Fibroblast of lung (primary cell): Measurements from ENCODE around the gene RERE. TPM values are rescaled to one million over a fixed set of nuclear protein-coding genes. Genes with fewer than 3 reads are reported as not detected.

ENCODE experiments used
- DNase-seq, 2 donors: peaks; one replicate each; pipeline versions ENCODE4 v3.0.0 to v3.0.0-alpha.2; 2010; ENCODE audit warnings: low read depth in 2 of 2
- H2AFZ ChIP-seq: 2 replicates; pipeline ENCODE4 v1.5.1; 2012; ENCODE audit warnings: low read length, control low read depth, inconsistent platforms
- H3K27ac ChIP-seq: 2 replicates; pipeline ENCODE4 v1.5.1; 2011; ENCODE audit warnings: low read length, control low read depth; ENCODE audit not compliant: insufficient read depth
- H3K27me3 ChIP-seq: 2 replicates; pipeline ENCODE4 v1.5.1; 2011; ENCODE audit warnings: mild to moderate bottlenecking, low read length; ENCODE audit not compliant: control insufficient read depth, insufficient read depth
- H3K36me3 ChIP-seq: 2 replicates; pipeline ENCODE4 v1.5.1; 2011; ENCODE audit warnings: low read length; ENCODE audit not compliant: control insufficient read depth, insufficient read depth
- H3K4me1 ChIP-seq: 2 replicates; pipeline ENCODE4 v1.5.1; 2011; ENCODE audit warnings: low read length; ENCODE audit not compliant: control insufficient read depth, insufficient read depth; ENCODE audit errors: extremely low read depth
- H3K4me2 ChIP-seq: 2 replicates; pipeline ENCODE4 v1.5.1; 2011; ENCODE audit warnings: low read length, control low read depth; ENCODE audit not compliant: insufficient read depth; ENCODE audit errors: extremely low read depth
- H3K4me3 ChIP-seq, 4 experiments: fragments of 200-600 bp in 1 of 4; sonication (generic) in 1 of 4; replicated peaks in 1 of 4; 2 replicates each; pipeline ENCODE4 v1.5.1; 2011 to 2016; ENCODE audit warnings: low read length in 4 of 4, low read depth in 3 of 4, mild to moderate bottlenecking in 3 of 4, control low read depth in 2 of 4, inconsistent platforms in 1 of 4, mixed read lengths in 1 of 4; ENCODE audit not compliant: insufficient read depth in 1 of 4; ENCODE audit errors: control extremely low read depth in 1 of 4
- H3K79me2 ChIP-seq: 2 replicates; pipeline ENCODE4 v1.5.1; 2012; ENCODE audit warnings: mild to moderate bottlenecking, low read length, inconsistent platforms; ENCODE audit not compliant: control insufficient read depth, insufficient read depth
- H3K9ac ChIP-seq: 2 replicates; pipeline ENCODE4 v1.5.1; 2011; ENCODE audit warnings: mild to moderate bottlenecking, low read length, control low read depth; ENCODE audit not compliant: insufficient read depth
- H3K9me3 ChIP-seq: 2 replicates; pipeline ENCODE4 v1.5.1; 2012; ENCODE audit warnings: low read depth, low read length; ENCODE audit not compliant: control insufficient read depth, insufficient read depth
- H4K20me1 ChIP-seq: 2 replicates; pipeline ENCODE4 v1.5.1; 2011; ENCODE audit warnings: low read length; ENCODE audit not compliant: control insufficient read depth, insufficient read depth; ENCODE audit errors: extremely low read depth
- CTCF ChIP-seq, 2 donors: IDR thresholded peaks in 1 of 2; conservative IDR thresholded peaks in 1 of 2; 1 replicate in 1 of 2; 2 replicates in 1 of 2; pipeline ENCODE4 v1.5.1; 2011 to 2012; ENCODE audit warnings: low read length in 2 of 2, control low read depth in 1 of 2, inconsistent platforms in 1 of 2, low read depth in 1 of 2, mild to moderate bottlenecking in 1 of 2
- EZH2 ChIP-seq: IDR thresholded peaks from 2 replicates; pipeline ENCODE4 v1.5.1; 2012; ENCODE audit warnings: low read length, control low read depth, mild to moderate bottlenecking; ENCODE audit errors: missing control alignments
- polyA plus RNA-seq, 2 donors: library from polyadenylated mRNA; depleted of rRNA in 1 of 2; stranded (reverse) in 1 of 2; unstranded in 1 of 2; fragments of >200 nt; gene quantifications; 2 replicates each; pipeline ENCODE4 v1.2.1, GENCODE V29; 2011 to 2012; ENCODE audit warnings: missing spikeins in 1 of 2
- total RNA-seq: library from RNA; depleted of rRNA; stranded (reverse); fragments of >200 nt; gene quantifications from 2 replicates; pipeline ENCODE4 v1.2.1, GENCODE V29; 2014

RERE gene
- total and polyA plus RNA-seq, 2 donors (not counting 1 experiment from before 2014, with no cell fraction given), result 3.7 to 51.0 TPM

GRCh38 chr1:8862528-8862927 is 45.1 kb upstream of the RERE start:
- DNase-seq, result no peak
- Histone ChIP-seq H3K4me3 (no peak overlapping the region), H3K36me3 (peaks cover 66% of the 10 kb centered on the region), H3K4me2 (no peak overlapping the region), H3K4me1 (peaks cover 2% of the 10 kb centered on the region), H3K79me2 (peaks cover 18% of the 10 kb centered on the region), H3K27ac (no peak overlapping the region), H3K9ac (no peak overlapping the region), H4K20me1 (no peaks in the 10 kb centered on the region), H2AFZ (no peak overlapping the region), H3K27me3 (no peaks in the 10 kb centered on the region), H3K9me3 (no peaks in the 10 kb centered on the region)
- TF ChIP-seq CTCF (conservative IDR thresholded peaks at IDR 0.05 in 1 of 2, IDR thresholded peaks at IDR 0.05 in 1 of 2; ENCODE audit: low read depth in 1 of 2, low read length in 2 of 2) (peak; percentile 34 to 70), EZH2 (no peak)

- Histone ChIP-seq H3K27me3 (no peaks in the 10 kb centered on the region), H3K79me2 (peaks cover 12% of the 10 kb centered on the region), H3K27ac (no peak overlapping the region), H4K20me1 (no peaks in the 10 kb centered on the region), H2AFZ (no peak overlapping the region), H3K36me3 (peaks cover 56% of the 10 kb centered on the region), H3K4me3 (no peak overlapping the region), H3K9me3 (no peaks in the 10 kb centered on the region), H3K4me2 (no peak overlapping the region), H3K4me1 (peaks cover 2% of the 10 kb centered on the region), H3K9ac (no peak overlapping the region)
- no peak for DNase-seq
- TF ChIP-seq EZH2 (no peak), CTCF (conservative IDR thresholded peaks at IDR 0.05 in 1 of 2, IDR thresholded peaks at IDR 0.05 in 1 of 2; ENCODE audit: low read depth in 1 of 2, low read length in 2 of 2) (no peak)
Observed at GRCh38 chr1:8860738-8861516, 43.5 kb upstream of the RERE start.

- H3K27ac ChIP-seq, result no peak overlapping the region
- no peaks in the 10 kb centered on the region for H4K20me1 ChIP-seq
- H3K9me3 ChIP-seq, result no peaks in the 10 kb centered on the region
- H3K4me2 ChIP-seq, result no peak overlapping the region
- no peaks in the 10 kb centered on the region for H3K27me3 ChIP-seq
- peaks cover 41% of the 10 kb centered on the region for H3K36me3 ChIP-seq
- no peaks in the 10 kb centered on the region for H3K79me2 ChIP-seq
- H3K4me1 ChIP-seq, result peaks cover 2% of the 10 kb centered on the region
- no peak overlapping the region for H3K4me3 ChIP-seq
- TF ChIP-seq EZH2 (no peak), CTCF (conservative IDR thresholded peaks at IDR 0.05 in 1 of 2, IDR thresholded peaks at IDR 0.05 in 1 of 2; ENCODE audit: low read depth in 1 of 2, low read length in 2 of 2) (peak; percentile 56 to 66)
- H2AFZ ChIP-seq, result no peak overlapping the region
- DNase-seq, result peak; percentile 53 to 78
- H3K9ac ChIP-seq, result no peak overlapping the region
Observed at GRCh38 chr1:8858888-8859706, 41.7 kb upstream of the RERE start.
